ENCODE results near the gene C4orf50. TPM values are rescaled to one million over a fixed set of nuclear protein-coding genes. Genes with fewer than 3 reads are reported as not detected.

Gene C4orf50
- total and polyA plus RNA-seq, 8 donors, result 0.01 to 0.10 (median 0.01) TPM; not detected in 1

DNA sequence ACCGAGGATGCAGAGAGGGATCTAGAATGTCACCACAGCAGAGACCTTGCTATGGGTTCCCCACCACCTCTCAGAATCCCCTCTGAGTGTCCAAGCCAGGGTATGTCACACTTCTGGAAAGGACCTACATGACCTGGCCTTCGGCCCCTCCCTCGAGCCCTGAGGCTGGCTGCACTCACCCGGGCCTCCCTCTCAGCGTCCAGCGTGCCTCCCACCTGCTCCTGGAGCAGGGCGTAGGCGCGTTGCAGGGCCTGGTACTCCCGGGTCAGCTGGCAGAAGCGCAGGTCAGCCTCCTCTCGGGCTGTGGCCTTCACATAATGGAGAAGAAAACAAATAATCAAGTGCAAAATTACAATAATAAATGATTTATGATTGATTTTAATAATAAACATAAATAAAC, 43.9 kb upstream of the C4orf50 start:
- ATAC-seq (no peak), DNase-seq (no peak)
- no peak overlapping the region for H3K27ac ChIP-seq
- H3K4me1 ChIP-seq, result no peaks in the 10 kb centered on the region
- no peaks in the 10 kb centered on the region for H3K36me3 ChIP-seq
- TF ChIP-seq, protein P1, sequence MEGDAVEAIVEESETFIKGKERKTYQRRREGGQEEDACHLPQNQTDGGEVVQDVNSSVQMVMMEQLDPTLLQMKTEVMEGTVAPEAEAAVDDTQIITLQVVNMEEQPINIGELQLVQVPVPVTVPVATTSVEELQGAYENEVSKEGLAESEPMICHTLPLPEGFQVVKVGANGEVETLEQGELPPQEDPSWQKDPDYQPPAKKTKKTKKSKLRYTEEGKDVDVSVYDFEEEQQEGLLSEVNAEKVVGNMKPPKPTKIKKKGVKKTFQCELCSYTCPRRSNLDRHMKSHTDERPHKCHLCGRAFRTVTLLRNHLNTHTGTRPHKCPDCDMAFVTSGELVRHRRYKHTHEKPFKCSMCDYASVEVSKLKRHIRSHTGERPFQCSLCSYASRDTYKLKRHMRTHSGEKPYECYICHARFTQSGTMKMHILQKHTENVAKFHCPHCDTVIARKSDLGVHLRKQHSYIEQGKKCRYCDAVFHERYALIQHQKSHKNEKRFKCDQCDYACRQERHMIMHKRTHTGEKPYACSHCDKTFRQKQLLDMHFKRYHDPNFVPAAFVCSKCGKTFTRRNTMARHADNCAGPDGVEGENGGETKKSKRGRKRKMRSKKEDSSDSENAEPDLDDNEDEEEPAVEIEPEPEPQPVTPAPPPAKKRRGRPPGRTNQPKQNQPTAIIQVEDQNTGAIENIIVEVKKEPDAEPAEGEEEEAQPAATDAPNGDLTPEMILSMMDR (IDR thresholded peaks at IDR 0.05), result no peak
- H3K27me3 ChIP-seq, result no peaks in the 10 kb centered on the region
- no peak overlapping the region for H3K4me3 ChIP-seq
- peaks cover 0 to 45% of the 10 kb centered on the region in 2 donors for H3K9me3 ChIP-seq
- intact Hi-C loops (cut with DNase I), result no loop called here

GRCh38 chr4:6059375-6059805, 41.2 kb upstream of the C4orf50 start:
- Histone ChIP-seq H3K36me3 (no peaks in the 10 kb centered on the region), H3K27me3 (no peaks in the 10 kb centered on the region), H3K4me3 (no peak overlapping the region), H3K4me1 (no peaks in the 10 kb centered on the region), H3K27ac (no peak overlapping the region), H3K9me3 (peaks cover 0 to 50% of the 10 kb centered on the region in 2 donors)
- no peak for DNase-seq
- intact Hi-C loops (cut with DNase I), result no loop called here
- ATAC-seq, result no peak
- TF ChIP-seq, protein P1 (IDR thresholded peaks at IDR 0.05), result no peak

- DNase-seq, result no peak
- no peak for ATAC-seq
- intact Hi-C loops (cut with DNase I), result no loop called here
- no peak overlapping the region for H3K27ac ChIP-seq
- H3K4me1 ChIP-seq, result no peaks in the 10 kb centered on the region
- H3K9me3 ChIP-seq, result peaks cover 0 to 50% of the 10 kb centered on the region in 2 donors
- TF ChIP-seq, protein P1 (IDR thresholded peaks at IDR 0.05), result no peak
- H3K36me3 ChIP-seq, result no peaks in the 10 kb centered on the region
- H3K27me3 ChIP-seq, result no peaks in the 10 kb centered on the region
- H3K4me3 ChIP-seq, result no peak overlapping the region
These were observed 40.5 kb upstream of the C4orf50 start for GRCh38 chr4:6058531-6059374.

- intact Hi-C loops (cut with DNase I), result no loop called here
- Histone ChIP-seq H3K4me1 (no peaks in the 10 kb centered on the region), H3K27me3 (no peaks in the 10 kb centered on the region), H3K4me3 (no peak overlapping the region), H3K9me3 (peaks cover 0 to 50% of the 10 kb centered on the region in 2 donors), H3K27ac (no peak overlapping the region), H3K36me3 (no peaks in the 10 kb centered on the region)
- TF ChIP-seq, protein P1 (IDR thresholded peaks at IDR 0.05), result no peak
- ATAC-seq (no peak), DNase-seq (no peak)
These were observed 38.9 kb upstream of the C4orf50 start for GRCh38 chr4:6056976-6057766.

DNA sequence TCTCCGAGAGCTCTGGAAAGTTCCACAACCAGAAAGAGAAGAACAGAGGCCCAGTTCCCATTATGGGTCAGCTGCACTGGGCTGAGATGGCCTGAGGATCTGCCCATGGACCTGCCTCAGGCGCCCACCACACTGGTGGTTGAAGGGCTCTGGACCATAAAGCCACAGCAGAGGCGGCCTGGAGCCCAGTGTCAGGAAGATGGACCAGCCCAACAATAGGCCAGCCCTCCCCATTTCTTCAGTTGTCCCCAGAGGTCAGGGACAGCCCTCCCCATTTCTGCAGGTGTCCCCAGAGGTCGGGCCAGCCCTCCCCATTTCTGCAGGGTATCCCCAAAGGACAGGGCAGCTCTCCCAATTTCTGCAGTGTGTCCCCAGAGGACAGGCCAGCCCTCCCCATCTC, 37.2 kb upstream of the C4orf50 start:
- no peak for DNase-seq
- no peak overlapping the region for H3K4me3 ChIP-seq
- ATAC-seq, result no peak
- H3K27me3 ChIP-seq, result peaks cover 0 to 4% of the 10 kb centered on the region in 2 donors
- no peaks in the 10 kb centered on the region for H3K36me3 ChIP-seq
- no peaks in the 10 kb centered on the region for H3K4me1 ChIP-seq
- H3K27ac ChIP-seq, result no peak overlapping the region
- intact Hi-C loops (cut with DNase I), result no loop called here
- TF ChIP-seq, protein P1 (IDR thresholded peaks at IDR 0.05), result no peak
- H3K9me3 ChIP-seq, result peaks cover 0 to 38% of the 10 kb centered on the region in 2 donors
